SK-N-SH treated with all-trans-retinoic acid at 6 μM for 48 hours (cell line): ENCODE measurements around the gene RNF112.

Experiments
- ARNTL ChIP-seq: fragments of 450-650 bp; formaldehyde crosslinking; IDR thresholded peaks from 2 replicates; pipeline ENCODE4 v1.5.0; 2020; ENCODE audit warnings: low read depth, mild to moderate bottlenecking, moderate library complexity, borderline replicate concordance
- CREB5 ChIP-seq: fragments of 250-450 bp; sonication (Bioruptor Pico); IDR thresholded peaks from 2 replicates; pipeline ENCODE4 v1.5.1; 2020; ENCODE audit warnings: low read depth, mild to moderate bottlenecking, moderate library complexity
- CSDC2 ChIP-seq: fragments of 250-450 bp; sonication (Bioruptor Pico); IDR thresholded peaks from 2 replicates; pipeline ENCODE4 v1.5.0; 2020; ENCODE audit warnings: mild to moderate bottlenecking, moderate library complexity
- OSR1 ChIP-seq: fragments of 250-450 bp; sonication (Bioruptor Pico); IDR thresholded peaks from 2 replicates; pipeline ENCODE4 v1.8.0; 2022; ENCODE audit warnings: moderate library complexity, mild to moderate bottlenecking, inconsistent platforms
- PATZ1 ChIP-seq: fragments of 250-450 bp; sonication (Bioruptor Pico); IDR thresholded peaks from 2 replicates; pipeline ENCODE4 v1.8.0; 2020; ENCODE audit warnings: mild to moderate bottlenecking, moderate library complexity, borderline replicate concordance
- POU6F1 ChIP-seq: fragments of 250-450 bp; sonication (Bioruptor Pico); IDR thresholded peaks from 2 replicates; pipeline ENCODE4 v1.8.0; 2021; ENCODE audit warnings: low read depth, mild to moderate bottlenecking, moderate library complexity, borderline replicate concordance
- RARB ChIP-seq: fragments of 250-450 bp; sonication (Bioruptor Pico); IDR thresholded peaks from 2 replicates; pipeline ENCODE4 v1.8.0; 2021; ENCODE audit warnings: mild to moderate bottlenecking, moderate library complexity
- TOX ChIP-seq: fragments of 250-450 bp; sonication (Bioruptor Pico); IDR thresholded peaks from 2 replicates; pipeline ENCODE4 v1.8.0; 2021; ENCODE audit warnings: mild to moderate bottlenecking, moderate library complexity, borderline replicate concordance
- TSHZ2 ChIP-seq: fragments of 250-450 bp; sonication (Bioruptor Pico); IDR thresholded peaks from 2 replicates; pipeline ENCODE4 v1.5.0; 2020; ENCODE audit warnings: mild to moderate bottlenecking, moderate library complexity
- ZFP3 ChIP-seq: fragments of 250-450 bp; sonication (Bioruptor Pico); IDR thresholded peaks from 2 replicates; pipeline ENCODE4 v1.5.0; 2020; ENCODE audit warnings: mild to moderate bottlenecking, moderate library complexity
- ZNF565 ChIP-seq: fragments of 450-650 bp; formaldehyde crosslinking; conservative IDR thresholded peaks from 2 replicates; pipeline ENCODE4 v1.5.0; 2020; ENCODE audit warnings: low read depth, mild to moderate bottlenecking, moderate library complexity
- ZNF70 ChIP-seq: fragments of 450-650 bp; formaldehyde crosslinking; IDR thresholded peaks from 2 replicates; pipeline ENCODE4 v1.5.0; 2020; ENCODE audit warnings: mild to moderate bottlenecking, moderate library complexity

GRCh38 chr17:19440421-19440820 lies 29.4 kb downstream of the RNF112 start:
- TF ChIP-seq ZNF565, result no peak
- no peak for TF ChIP-seq POU6F1 (CRISPR knock-in tag)
- no peak for TF ChIP-seq ARNTL (CRISPR knock-in tag)
- TF ChIP-seq ZNF70 (CRISPR knock-in tag), result no peak
- no peak for TF ChIP-seq CSDC2 (CRISPR knock-in tag)
- TF ChIP-seq ZFP3 (CRISPR knock-in tag), result no peak
- no peak for TF ChIP-seq PATZ1
- TF ChIP-seq OSR1 (CRISPR knock-in tag), result no peak
- TF ChIP-seq TSHZ2 (CRISPR knock-in tag), result no peak
- TF ChIP-seq RARB, result no peak
- no peak for TF ChIP-seq TOX
- no peak for TF ChIP-seq CREB5 (CRISPR knock-in tag)
